ENCODE data around the gene WWOX.

WWOX gene

DNA sequence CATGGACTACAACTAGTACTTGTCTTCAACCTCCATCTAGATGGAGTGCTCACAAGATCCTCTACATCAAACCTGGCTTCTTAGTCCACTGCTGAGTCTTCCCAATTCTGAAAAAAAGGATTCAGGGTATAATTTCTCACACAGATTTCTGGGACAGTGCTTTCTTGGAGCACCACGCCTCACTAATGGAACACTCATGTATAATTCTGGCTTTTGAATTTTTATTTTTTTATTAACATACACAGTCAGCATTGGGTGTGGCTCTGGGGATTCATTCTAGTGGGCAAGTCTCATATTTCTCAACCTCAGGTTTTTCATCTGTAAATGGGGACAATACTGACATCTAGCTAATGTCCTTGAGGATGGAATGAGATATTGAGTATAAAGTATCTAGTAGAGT lies 696.0 kb downstream of the WWOX start:
- no peak for DNase-seq (ENCODE audit: low read depth, low spot score)

GRCh38 chr16:78796221-78796866 lies 696.9 kb downstream of the WWOX start:
- peak; percentile 79 for DNase-seq (ENCODE audit: low read depth, low spot score)

GRCh38 chr16:78799429-78799828 lies 700.0 kb downstream of the WWOX start:
- no peak for DNase-seq (ENCODE audit: low read depth, low spot score)

DNA sequence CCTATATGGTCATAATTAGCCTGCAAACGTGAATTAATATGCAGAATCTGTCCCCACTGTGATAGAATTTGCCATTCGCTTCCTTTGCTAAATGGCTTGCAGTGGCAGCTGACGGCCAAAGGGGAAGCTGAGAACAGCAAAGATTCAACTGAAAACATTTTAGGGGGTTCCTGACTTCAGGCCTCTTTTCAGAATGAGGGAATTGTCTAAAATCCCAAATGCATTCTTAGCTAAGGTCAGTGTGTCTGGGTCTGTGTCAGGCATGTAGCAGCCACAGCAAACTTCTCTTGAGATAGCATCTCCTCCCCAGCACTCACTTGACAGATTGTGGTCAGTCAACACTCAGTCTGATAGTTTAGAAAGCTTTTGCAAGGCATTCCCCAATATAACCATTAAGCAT lies 701.1 kb downstream of the WWOX start:
- DNase-seq (ENCODE audit: low read depth, low spot score), result no peak

DNA sequence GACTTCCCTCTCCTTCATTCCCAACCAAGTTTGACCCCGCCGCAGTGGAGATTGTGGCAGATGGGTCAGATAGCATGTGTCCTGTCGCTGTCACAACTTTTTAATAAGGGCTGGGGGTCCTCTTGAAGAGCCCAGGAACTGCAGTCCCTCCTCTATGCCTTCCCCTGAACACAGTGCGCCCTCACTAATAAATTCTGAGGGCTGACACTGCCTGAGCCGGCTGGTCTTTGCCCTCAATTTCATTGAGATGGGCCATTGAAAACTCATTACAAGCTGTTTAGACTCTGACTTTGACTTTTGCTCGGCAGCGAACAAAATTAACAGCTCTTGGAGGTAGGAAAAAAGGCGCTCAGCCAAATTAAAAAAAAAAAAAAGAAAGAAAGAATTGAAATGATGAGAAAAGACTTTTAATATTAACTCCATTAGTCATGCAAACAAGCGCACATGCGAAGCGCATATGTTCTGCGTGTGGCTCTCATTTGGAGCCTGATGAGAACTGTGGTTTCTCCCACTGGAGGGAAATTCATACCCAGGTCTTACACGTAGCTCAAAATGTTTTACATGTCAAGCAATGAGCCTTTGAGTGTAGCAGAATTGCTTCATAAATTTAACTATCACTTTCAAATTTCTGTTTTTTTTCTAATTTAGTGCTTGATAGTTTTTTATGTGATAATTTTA lies 704.7 kb downstream of the WWOX start:
- DNase-seq (ENCODE audit: low read depth, low spot score), result no peak

GRCh38 chr16:78805556-78805955 lies 706.1 kb downstream of the WWOX start:
- DNase-seq (ENCODE audit: low read depth, low spot score), result no peak

DNA sequence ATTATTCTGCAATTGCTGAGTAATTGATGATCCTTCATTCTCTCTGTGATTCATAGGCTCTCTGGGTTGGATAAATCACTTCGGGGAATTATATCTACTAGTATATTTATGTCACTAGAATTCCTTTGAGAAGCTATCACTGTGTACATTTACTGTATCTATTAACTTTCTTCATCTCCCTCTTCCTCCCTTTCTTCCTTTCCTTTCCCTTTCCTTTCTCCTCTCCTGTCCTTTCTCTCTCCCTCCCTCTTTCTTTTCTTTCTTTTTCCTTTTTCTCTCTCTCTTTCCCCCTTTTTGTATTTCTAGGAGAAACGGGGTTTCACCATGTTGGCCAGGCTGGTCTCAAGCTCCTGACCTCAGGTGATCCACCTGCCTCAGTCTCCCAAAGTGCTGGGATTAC lies 711.8 kb downstream of the WWOX start:
- DNase-seq (ENCODE audit: low read depth, low spot score), result no peak

DNA sequence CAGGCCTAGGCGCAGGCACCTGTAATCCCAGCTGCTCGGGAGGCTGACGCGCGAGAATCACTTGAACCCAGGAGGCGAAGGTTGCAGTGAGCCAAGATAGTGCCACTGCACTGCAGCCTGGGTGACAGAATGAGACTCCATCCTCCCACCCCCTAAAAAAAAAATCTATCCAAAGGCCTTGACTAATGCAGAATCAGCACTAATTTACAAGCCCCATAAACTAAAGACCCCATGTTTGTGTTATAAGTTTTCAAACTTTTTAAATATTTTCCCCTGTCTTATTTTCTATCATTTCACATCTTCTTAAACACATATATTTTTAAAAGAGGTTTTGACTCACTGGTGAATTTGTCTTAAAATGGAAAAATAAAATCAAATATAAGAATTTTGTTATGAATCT lies 713.1 kb downstream of the WWOX start:
- no peak for DNase-seq (ENCODE audit: low read depth, low spot score)

GRCh38 chr16:78813661-78814311 lies 714.3 kb downstream of the WWOX start:
- no peak for DNase-seq (ENCODE audit: low read depth, low spot score)

GRCh38 chr16:78815713-78816112 lies 716.3 kb downstream of the WWOX start:
- DNase-seq (ENCODE audit: low read depth, low spot score), result no peak

GRCh38 chr16:78816499-78817195 lies 717.2 kb downstream of the WWOX start:
- no peak for DNase-seq (ENCODE audit: low read depth, low spot score)

GRCh38 chr16:78817200-78817739 lies 717.8 kb downstream of the WWOX start:
- no peak for DNase-seq (ENCODE audit: low read depth, low spot score)

GRCh38 chr16:78821335-78821734 lies 721.9 kb downstream of the WWOX start:
- DNase-seq (ENCODE audit: low read depth, low spot score), result no peak

DNA sequence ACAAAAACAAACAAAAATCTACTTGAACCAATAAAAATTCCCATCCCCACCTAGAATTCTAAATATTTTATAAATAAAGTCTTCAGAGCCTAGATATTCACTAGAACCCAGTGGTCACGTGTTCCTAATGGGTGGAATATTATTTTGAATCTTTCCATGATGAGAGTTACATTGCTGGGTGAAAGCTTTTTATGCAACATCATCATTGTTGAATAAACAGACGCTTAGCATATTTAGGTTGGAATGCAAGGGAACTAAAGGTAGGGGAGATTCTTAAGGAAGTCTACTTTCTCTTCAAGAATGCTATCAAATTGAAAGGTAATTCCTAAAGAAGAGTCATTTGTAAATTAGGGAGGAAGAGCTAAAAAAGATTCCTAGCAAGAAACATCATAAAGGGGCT lies 723.1 kb downstream of the WWOX start:
- no peak for DNase-seq (ENCODE audit: low read depth, low spot score)

DNA sequence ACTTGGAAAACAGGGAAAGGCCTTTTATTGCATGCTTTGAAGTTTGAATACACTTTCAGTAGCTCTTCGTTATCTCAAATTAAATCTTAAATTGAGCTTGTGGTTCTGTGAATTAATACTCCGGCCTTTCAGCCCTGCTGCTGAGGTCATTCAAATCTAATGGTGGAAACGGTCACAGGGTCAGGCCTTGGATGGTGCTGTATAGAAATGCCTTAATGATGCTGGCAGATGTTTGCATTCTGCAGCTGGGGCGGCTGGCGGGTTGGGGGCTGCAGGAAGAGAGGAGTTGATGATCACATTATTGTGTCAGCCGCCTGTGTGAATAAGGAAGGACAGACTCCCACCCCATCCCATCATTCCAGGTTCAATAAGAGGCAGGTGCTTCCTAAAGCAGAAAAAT lies 723.6 kb downstream of the WWOX start:
- no peak for DNase-seq (ENCODE audit: low read depth, low spot score)

DNA sequence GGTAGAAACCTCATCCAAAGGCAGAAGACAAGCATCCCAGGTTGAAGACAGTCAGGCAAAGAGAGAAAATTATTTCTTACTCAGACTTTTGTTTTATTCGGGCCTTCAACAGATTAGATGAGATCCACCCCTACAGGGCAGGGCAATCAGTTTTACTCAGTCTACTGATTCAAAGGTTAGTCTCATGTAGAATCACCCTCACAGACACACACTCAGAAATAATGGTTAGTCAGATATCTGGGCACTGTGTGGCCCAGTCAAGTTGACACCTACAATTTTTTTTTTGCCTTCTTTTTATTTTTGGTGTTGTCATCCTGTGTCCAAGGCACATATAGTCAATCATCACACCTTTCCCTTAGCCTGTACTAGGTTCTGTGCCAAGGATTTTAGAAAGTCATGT lies 729.8 kb downstream of the WWOX start:
- no peak for DNase-seq (ENCODE audit: low read depth, low spot score)

DNA sequence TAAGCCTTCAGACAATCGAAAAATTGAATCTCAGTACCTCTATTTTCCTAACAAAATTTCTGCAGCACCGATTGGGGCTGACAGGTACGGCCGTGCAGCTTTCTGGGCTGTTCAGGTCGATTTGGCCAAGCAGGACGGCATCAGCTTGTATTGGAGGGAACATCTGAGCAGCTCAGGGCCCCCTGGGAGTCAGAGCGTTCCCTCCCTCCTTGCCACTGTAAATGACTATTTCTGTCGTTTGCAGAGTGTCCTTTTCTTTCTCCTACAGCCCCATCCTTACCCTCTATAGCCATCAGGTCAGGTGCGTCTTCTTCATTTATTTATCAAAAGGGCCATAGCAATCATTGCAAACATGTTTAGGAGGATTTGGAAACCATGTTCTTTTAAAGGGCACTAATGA lies 731.1 kb downstream of the WWOX start:
- no peak for DNase-seq (ENCODE audit: low read depth, low spot score)

DNA sequence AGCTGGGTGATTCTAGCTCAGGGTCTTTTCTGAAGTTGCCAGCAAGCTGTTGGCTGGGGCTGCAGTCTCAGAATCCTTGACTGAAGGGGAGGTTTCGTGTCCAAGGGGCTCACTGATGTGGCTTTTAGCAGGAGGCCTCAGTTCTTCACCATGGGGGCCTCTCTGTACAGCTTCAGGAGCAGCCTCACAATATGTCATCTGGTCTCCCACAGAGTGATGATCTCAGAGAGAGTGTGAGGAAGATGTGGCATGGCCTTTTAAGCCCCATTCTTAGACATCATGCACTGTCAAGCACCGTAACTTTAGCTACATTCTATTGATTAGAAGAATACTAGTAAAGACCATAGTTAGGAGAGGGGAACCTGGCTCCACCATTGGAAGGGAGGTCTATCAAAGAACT lies 732.6 kb downstream of the WWOX start:
- DNase-seq (ENCODE audit: low read depth, low spot score), result no peak

DNA sequence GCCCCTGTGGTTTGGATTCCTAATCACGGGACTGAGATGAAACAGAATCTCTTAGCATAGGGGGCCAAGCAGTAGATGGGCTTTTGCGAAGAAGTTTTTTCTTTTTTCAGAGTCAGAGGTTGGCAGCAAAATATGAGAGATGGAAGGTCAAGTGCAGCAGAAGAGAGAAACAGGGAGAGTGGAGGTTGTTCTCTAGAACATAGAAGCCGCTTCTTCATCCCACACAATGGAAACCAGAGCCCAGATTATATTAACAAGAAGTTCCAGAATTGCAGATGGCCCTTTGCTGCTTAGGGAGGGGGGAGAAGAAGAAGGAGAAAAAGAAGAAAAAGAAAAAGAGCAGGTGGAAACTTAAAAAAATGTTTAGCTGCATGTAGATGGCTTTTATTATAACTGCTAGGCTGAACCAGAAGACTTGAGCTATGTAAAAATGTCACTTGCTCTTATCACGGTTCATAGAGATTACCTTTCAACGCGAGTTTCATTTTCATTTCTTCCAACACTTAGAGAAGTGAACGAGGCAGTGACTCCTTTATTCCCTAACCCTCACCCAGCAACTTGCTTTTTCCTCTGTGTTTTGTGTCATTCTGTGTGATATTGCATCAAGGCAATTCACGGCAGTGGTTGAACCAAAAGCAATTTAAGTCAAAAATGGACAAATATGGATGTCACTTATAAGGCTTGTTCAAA lies 737.5 kb downstream of the WWOX start:
- no peak for DNase-seq (ENCODE audit: low read depth, low spot score)

GRCh38 chr16:78837706-78838105 lies 738.3 kb downstream of the WWOX start:
- no peak for DNase-seq (ENCODE audit: low read depth, low spot score)

- DNase-seq (ENCODE audit: low read depth, low spot score), result no peak
These were observed 738.8 kb downstream of the WWOX start for GRCh38 chr16:78838276-78838675.

DNA sequence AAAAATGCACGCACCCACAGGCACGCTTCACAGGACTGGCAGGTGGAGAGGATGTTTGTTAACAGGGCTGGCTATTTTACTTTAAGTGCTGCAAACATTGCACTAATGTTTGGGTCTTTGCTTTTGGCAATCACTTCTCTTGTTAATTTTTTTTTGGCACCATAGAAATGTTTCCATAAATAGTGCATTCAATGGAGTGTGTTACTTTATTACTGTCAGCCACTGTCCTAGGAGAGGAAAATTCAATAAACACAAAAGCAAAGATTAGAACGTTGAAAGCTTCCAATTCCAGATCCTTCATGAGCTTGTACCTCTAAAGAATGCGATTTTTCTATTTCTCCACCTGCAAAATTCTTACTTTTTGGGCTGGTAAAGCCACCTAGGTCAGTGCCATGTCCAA lies 743.5 kb downstream of the WWOX start:
- no peak for DNase-seq (ENCODE audit: low read depth, low spot score)

Data from ELF-1 (cell line).